Measurements from ENCODE around the gene EIF4EBP2. TPM values are rescaled to one million over a fixed set of nuclear protein-coding genes. Genes with fewer than 3 reads are reported as not detected.

Gene EIF4EBP2
- total RNA-seq, 1 donor from 2014 or later, result 47.4 TPM

DNA sequence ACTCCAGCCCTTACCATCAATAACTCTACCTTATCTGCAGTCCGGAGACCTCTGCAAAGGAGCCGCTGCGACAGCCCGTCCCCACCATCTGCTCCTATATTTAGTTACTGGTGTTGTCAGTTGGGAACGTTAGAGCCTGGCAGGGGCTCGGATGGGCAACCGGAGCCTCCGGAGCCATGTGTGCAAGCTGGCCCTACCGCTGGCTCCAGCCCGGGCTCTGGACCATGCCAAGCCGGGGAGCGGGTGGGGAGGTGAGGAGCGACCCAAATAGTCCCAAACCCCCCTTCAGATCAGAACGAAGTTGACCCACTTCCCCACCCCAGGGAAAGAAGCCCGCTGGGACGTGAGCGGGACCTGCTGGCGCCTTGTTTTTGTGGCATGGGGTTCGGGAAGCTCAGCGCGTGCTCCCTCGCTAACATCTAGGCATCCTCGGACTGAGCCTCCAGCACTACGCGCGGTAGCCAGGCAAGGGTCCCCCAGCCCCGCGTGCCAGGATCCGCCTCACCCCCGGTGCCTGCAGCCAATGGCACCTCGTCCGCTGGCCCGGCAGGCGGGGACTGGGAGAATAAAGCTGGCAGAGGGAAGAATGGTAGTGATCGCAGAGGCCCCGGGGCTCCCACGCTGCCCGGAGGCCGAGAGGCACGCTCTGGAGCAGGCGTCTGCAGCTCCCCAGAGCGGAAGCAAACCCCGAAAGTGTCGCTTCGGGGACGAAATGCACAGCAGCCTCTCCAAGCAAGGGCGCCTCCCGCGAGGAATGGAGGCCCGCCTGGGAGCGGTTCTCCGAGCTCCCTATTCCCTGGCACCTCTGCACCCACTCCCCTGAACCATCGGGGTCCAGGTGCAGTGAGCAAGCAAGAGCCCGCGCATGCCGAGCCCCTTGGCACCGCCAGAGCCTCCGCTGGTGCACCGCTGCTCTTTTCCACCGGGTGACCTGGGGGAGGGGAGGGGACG lies 22.2 kb upstream of the EIF4EBP2 start:
- H3K4me1 ChIP-seq, result peaks cover 20% of the 10 kb centered on the region
- no peaks in the 10 kb centered on the region for H3K9me3 ChIP-seq
- H3K27me3 ChIP-seq, result no peaks in the 10 kb centered on the region
- peak overlapping the region; percentile 49 to 74 for H3K4me3 ChIP-seq
- TF ChIP-seq POLR2A (IDR thresholded peaks at IDR 0.05), result no peak
- peak in 1 of 2 donors; percentile 35 for TF ChIP-seq POLR2AphosphoS5 (IDR thresholded peaks at IDR 0.05; ENCODE audit: insufficient read depth in 1 of 2, low read depth in 1 of 2)
- TF ChIP-seq, protein P1, sequence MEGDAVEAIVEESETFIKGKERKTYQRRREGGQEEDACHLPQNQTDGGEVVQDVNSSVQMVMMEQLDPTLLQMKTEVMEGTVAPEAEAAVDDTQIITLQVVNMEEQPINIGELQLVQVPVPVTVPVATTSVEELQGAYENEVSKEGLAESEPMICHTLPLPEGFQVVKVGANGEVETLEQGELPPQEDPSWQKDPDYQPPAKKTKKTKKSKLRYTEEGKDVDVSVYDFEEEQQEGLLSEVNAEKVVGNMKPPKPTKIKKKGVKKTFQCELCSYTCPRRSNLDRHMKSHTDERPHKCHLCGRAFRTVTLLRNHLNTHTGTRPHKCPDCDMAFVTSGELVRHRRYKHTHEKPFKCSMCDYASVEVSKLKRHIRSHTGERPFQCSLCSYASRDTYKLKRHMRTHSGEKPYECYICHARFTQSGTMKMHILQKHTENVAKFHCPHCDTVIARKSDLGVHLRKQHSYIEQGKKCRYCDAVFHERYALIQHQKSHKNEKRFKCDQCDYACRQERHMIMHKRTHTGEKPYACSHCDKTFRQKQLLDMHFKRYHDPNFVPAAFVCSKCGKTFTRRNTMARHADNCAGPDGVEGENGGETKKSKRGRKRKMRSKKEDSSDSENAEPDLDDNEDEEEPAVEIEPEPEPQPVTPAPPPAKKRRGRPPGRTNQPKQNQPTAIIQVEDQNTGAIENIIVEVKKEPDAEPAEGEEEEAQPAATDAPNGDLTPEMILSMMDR (IDR thresholded peaks at IDR 0.05), result no peak
- no peaks in the 10 kb centered on the region for H3K36me3 ChIP-seq
- H3K27ac ChIP-seq, result peak overlapping the region; percentile 68
- DNase-seq (ENCODE audit: extremely low spot score in 2 of 2), result no peak
- intact Hi-C loops (cut with DNase I), result no loop called here

DNA sequence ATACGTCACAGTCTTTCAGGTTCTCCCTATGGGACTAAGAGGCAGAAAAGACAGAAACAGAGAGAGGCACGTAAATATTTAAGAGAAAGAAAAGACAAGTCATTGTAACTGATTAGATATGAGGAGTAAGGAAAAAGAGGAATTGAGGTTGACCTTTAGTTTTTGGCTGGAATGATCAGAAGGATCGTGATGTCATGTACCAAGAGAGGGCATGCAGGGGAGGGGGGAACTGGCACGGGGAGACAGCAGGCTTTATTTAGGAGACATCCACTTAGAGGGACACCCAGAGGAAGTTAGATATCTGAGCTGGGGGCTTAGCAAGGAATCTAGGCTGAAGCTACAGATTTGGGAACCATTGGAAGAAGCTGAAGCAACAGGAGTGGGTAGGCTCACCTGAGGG lies 12.3 kb upstream of the EIF4EBP2 start:
- H3K36me3 ChIP-seq, result no peaks in the 10 kb centered on the region
- H3K27ac ChIP-seq, result no peak overlapping the region
- no peaks in the 10 kb centered on the region for H3K4me1 ChIP-seq
- H3K4me3 ChIP-seq, result no peak overlapping the region
- H3K9me3 ChIP-seq, result no peaks in the 10 kb centered on the region
- DNase-seq (ENCODE audit: extremely low spot score in 2 of 2), result no peak
- intact Hi-C loops (cut with DNase I), result no loop called here
- TF ChIP-seq, protein P1 (IDR thresholded peaks at IDR 0.05), result no peak
- no peak for TF ChIP-seq POLR2A (IDR thresholded peaks at IDR 0.05)
- no peak for TF ChIP-seq POLR2AphosphoS5 (IDR thresholded peaks at IDR 0.05; ENCODE audit: insufficient read depth in 1 of 2, low read depth in 1 of 2)
- no peaks in the 10 kb centered on the region for H3K27me3 ChIP-seq

GRCh38 chr10:70396140-70396539 lies 7.8 kb upstream of the EIF4EBP2 start:
- H3K4me3 ChIP-seq, result no peak overlapping the region
- H3K4me1 ChIP-seq, result no peaks in the 10 kb centered on the region
- no peak overlapping the region for H3K27ac ChIP-seq
- H3K9me3 ChIP-seq, result no peaks in the 10 kb centered on the region
- no peaks in the 10 kb centered on the region for H3K36me3 ChIP-seq
- TF ChIP-seq POLR2A (IDR thresholded peaks at IDR 0.05), result no peak
- no peak for TF ChIP-seq POLR2AphosphoS5 (IDR thresholded peaks at IDR 0.05; ENCODE audit: insufficient read depth in 1 of 2, low read depth in 1 of 2)
- TF ChIP-seq, protein P1 (IDR thresholded peaks at IDR 0.05), result no peak
- DNase-seq (ENCODE audit: extremely low spot score in 2 of 2), result no peak
- intact Hi-C loops (cut with DNase I), result no loop called here
- H3K27me3 ChIP-seq, result no peaks in the 10 kb centered on the region

GRCh38 chr10:70399177-70399576 lies 4.8 kb upstream of the EIF4EBP2 start:
- DNase-seq (ENCODE audit: extremely low spot score in 2 of 2), result no peak
- TF ChIP-seq POLR2AphosphoS5 (IDR thresholded peaks at IDR 0.05; ENCODE audit: insufficient read depth in 1 of 2, low read depth in 1 of 2), result no peak
- Histone ChIP-seq H3K27me3 (no peaks in the 10 kb centered on the region), H3K36me3 (no peaks in the 10 kb centered on the region), H3K4me1 (peaks cover 6% of the 10 kb centered on the region), H3K4me3 (no peak overlapping the region), H3K27ac (no peak overlapping the region), H3K9me3 (no peaks in the 10 kb centered on the region)
- intact Hi-C loops (cut with DNase I), result no loop called here

DNA sequence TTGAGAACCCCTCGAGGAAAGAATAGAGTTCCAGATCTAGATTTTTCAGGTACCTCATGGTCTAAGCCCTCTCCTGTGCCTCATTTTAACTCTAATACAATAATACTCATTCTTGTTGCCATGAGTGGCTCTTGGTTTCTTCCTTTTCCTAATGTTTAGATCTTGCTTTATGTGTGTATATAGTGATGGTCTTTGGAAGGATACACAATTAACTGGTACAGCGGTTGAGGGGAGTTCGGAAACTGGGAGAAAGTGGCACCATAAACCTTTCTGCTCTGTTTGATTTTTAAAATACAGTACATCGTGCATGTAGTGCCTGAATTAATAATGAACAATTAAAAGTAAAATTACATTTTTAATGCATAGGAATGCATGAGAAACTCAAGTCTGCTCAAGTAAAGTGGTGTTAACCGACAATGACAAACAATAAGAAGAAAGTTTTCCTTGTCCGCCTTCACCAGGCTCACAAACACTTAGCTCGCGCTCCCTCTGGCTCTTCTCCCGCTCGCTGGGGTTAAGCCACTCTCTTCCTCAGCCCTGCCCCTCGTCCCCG lies 386 bp upstream of the EIF4EBP2 start:
- DNase-seq (ENCODE audit: extremely low spot score in 2 of 2), result no peak
- Histone ChIP-seq H3K9me3 (no peaks in the 10 kb centered on the region), H3K27me3 (no peaks in the 10 kb centered on the region), H3K27ac (peak overlapping the region; percentile 75), H3K36me3 (no peaks in the 10 kb centered on the region), H3K4me3 (peak overlapping the region; percentile 75 to 94), H3K4me1 (peaks cover 27% of the 10 kb centered on the region)
- intact Hi-C loops (cut with DNase I), result no loop called here
- no peak for TF ChIP-seq POLR2A (IDR thresholded peaks at IDR 0.05)
- TF ChIP-seq, protein P1 (IDR thresholded peaks at IDR 0.05), result no peak
- no peak for TF ChIP-seq POLR2AphosphoS5 (IDR thresholded peaks at IDR 0.05; ENCODE audit: insufficient read depth in 1 of 2, low read depth in 1 of 2)
